ENCODE data around the gene NCBP3.

- no peak for TF ChIP-seq CTCF (IDR thresholded peaks at IDR 0.05 in 2 of 3, conservative IDR thresholded peaks at IDR 0.05 in 1 of 3; ENCODE audit: insufficient read depth in 2 of 3, low read depth in 1 of 3, low read length in 3 of 3)
- TF ChIP-seq HMGXB4 (CRISPR knock-in tag; IDR thresholded peaks at IDR 0.05), result no peak
- TF ChIP-seq POLR2A (conservative IDR thresholded peaks at IDR 0.05), result no peak
- TF ChIP-seq CBX3 (IDR thresholded peaks at IDR 0.05; ENCODE audit: borderline replicate concordance in 1 of 2, low read length in 2 of 2), result no peak
- TF ChIP-seq DACH1 (IDR thresholded peaks at IDR 0.05; ENCODE audit: partially characterized antibody), result no peak
- TF ChIP-seq EHMT2 (IDR thresholded peaks at IDR 0.05), result no peak
- no peak for TF ChIP-seq EGR1 (conservative IDR thresholded peaks at IDR 0.05)
- TF ChIP-seq ZC3H4 (CRISPR knock-in tag; IDR thresholded peaks at IDR 0.05; ENCODE audit: borderline replicate concordance), result no peak
These were observed 57.8 kb downstream of the NCBP3 start for GRCh38 chr17:3788200-3788599.
